NCI-H345 (cell line): ENCODE data around the gene ATXN7L1.

Source experiments
- DNase-seq: peaks from one replicate; lab custom pipeline; 2025; lab: John Stamatoyannopoulos, UW

The ATXN7L1 gene

DNA sequence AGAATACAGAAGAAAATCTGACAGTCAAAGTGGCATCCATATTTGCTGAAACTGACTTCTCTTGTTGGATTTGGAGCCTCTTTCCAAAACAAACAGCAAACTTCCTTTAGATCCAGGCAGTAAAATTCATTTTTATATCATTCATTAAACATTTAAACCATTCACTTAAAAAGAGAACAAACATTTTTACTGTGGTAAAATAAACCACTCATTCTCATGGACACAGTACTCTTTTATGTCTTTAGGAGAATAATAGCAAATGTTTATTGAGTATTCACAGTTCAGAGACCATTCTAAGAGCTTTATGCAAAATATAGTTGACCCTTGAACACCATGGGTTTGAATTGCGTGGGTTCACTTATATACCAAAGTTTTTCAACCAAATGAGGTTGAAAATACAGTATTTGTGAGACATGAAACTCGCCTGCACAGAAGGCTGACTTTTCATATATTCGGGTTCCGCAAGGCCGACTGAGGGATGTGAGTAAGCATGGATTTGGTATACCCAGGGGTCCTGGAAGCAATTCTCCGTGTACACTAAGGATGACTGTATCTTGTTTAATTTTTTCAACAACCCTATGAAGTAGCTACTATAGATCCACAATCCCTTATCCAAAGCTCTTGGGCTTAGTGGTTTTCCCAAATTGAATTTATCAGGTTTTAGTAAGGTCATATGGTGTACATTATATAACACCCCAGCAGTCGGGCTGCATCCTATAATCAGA, 49.1 kb downstream of the ATXN7L1 start:
- no peak for DNase-seq

DNA sequence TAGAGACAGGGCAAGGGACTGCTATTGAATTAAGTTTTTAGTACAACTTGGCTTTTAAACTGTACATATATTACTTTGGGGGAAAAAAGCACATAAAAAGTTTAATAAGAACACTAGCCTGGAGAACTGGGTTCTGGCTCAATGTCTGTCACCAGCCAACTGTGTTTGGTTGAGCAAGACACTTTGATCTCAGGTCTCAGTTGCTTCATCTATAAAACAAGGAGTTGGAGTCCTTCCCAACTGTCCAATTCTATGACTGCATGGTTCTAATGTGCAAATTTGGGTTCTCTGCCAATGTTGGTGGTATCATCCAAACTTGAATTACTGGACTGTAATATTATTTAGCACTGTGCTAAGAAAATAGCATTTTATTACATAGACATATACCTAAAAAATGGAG, 50.3 kb downstream of the ATXN7L1 start:
- DNase-seq: no peak

DNA sequence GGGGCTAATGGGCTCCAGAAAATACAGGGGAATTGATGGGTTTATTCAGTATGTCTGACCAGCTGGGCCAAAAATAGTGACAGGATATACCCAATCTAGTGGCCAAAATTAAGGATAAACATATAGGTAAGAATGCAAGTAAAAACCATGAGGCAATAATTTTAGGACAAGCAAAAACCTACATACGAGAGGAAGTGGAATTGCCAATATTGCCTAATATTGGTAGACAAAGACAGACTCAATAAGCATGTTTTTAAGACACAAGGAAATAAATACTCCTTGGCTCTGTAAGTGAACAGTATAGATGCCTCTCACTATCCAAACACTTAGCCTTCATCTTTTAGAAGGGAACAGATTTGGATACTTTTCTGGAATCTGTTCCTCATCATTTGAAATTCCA, 51.0 kb downstream of the ATXN7L1 start:
- no peak for DNase-seq

DNA sequence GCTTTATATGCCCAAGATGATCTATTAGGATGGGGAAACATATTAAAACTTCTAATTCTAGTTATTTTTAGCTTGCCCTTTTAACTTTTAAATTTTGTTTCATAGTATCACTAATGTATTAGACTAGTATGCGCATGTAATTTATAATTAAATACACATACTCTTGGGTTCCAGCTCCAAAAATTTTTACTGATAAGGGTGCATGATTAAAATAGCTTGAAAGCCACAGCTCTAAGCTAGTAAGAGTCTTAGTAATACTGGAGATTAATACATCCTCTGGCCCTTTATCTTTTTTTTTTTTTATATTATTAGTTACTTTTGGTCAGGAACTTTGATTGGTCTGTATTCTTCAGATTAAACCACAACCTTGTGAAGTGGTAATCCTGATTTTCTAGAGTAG, 53.6 kb downstream of the ATXN7L1 start:
- no peak for DNase-seq

DNA sequence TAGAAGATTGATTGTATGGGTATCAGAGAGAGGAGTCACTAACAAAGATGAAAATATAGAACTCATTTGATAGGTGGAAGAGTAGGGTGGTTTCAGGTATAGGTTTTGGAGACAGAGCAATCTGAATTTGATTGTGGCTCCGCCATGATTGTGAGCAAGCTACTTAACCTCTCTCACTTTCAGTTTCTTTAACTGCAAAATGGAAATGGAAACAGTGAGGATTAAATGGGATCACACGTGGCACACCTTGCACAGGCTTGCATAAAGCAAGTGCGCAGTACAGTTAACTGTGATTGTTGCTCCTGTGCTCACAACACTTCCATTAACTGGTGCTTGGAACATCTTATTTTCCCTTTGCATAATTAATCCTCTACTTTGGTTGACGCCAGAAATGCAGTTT, 54.9 kb downstream of the ATXN7L1 start:
- DNase-seq: no peak

DNA sequence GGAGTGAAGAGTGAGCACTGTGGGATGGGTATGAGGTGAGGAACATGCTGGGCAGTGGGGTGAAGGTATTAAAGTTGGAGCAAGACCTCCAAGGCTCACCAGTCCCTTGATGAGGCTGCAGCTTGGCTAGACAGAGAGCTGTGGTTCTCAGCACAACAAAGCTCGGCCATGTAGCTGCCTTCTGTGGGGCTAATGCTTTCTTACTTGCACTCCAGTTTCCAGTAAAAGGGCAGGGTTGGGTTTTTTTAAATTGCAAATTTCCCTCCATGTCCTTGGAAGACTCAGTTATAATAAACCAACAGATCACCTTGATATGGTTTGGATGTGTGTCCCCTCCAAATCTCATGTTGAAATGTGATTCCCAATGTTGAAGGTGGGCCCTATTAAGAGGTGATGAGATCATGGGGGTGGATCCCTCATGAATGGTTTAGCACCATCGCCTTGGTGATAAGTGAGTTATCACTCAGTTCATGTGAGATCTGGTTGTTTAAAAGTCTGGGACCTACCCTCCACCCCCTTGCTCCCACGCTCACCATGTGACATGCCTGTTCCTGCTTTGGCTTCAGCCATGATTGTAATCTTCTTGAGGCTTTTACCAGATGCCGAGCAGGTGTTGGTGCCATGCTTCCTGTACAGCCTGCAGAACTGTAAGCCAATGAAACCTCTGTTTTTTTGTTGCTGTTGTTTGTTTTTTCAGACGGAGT, 55.9 kb downstream of the ATXN7L1 start:
- no peak for DNase-seq

DNA sequence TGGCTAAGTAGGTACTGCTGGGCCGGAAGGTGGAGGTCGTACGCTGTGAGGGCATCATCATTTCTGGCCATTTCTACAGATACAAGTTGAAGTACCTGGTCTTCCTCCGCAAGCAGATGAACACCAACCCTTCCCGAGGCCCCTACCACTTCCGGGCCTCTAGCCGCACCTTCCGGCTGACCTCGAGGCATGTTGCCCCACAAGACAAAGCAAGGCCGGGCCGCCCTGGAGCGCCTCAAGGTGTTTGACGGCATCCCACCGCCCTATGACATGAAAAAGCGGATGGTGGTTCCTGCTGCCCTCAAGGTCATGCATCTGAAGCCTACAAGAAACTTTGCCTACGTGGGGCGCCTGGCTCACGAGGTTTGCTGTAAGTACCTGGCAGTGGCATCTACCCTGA, 56.8 kb downstream of the ATXN7L1 start:
- DNase-seq: no peak

DNA sequence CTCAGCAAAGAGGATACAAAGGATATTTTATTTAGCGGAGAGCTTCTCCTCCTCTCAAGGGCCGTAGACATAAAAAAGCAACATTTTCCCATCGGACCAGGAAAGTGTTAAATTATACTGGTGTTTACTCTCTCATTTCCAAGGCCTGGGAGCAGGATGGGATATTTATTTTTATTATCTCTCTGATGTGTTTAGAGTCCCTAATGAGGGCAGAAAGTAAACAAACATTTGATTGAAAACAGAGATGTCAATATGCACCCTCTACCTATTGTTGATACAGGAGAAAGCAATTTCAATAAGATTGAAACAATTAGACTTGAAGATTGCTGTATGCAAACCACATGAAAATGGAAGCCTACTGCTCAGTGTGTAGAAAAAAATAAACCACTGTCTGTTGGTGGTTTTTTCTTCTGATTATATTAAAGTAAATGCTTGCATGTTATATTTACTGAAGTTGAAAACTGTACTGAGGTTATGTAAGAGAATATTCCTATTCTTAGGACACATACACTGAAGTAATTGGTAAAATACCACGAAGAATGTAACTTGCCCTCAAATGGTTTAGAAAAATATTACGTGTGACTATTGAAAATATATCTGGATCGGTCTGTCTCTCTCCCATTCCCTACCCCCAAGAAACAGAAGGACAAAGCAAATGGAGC, 59.3 kb downstream of the ATXN7L1 start:
- DNase-seq: no peak

DNA sequence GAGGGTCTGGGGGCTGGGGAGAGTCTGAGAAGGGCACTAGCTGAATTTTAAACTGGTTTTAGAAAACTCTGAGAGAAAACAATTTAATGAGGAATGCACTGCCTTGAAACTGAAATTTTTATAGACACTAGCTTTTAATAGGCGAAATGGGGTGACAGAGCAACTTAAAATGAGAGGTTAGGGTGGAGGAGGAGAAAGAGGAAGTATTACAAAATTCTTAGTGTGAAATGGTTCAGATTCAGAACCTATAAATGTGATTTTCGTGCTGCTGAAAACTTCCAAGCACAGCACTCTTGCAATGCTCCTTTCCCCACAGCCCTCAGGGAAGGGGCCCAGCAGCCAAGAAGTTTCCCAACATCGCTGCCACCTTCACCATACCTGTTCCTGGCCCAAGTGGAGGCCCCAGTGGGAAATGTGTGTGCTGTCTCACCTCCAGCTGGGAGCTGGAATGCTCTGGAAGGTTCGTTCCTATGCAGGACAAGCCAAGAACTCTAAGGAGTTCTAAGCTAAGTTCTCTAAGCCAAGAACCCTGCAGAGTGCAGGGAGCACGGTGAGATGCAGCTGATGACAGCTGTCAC, 60.0 kb downstream of the ATXN7L1 start:
- DNase-seq: no peak

DNA sequence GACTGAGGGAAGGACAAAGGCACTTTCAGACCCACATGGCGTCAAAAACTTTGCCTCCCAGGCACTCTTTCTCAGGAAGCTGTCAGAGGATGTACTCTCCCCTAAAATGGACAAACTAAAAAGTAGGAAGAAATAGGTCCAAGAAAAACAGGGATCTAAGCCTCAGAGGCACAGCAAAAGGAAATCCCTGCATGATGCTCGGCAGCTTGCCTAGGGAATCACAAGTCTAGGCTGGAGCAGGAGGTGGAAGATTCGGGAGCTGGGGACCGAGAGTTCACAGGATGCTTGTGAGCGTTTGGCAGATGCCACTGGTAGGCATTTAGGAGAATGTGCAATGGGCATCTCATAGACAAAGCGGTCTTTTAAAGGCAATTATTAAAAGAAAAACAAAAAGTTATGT, 60.8 kb downstream of the ATXN7L1 start:
- DNase-seq: no peak

DNA sequence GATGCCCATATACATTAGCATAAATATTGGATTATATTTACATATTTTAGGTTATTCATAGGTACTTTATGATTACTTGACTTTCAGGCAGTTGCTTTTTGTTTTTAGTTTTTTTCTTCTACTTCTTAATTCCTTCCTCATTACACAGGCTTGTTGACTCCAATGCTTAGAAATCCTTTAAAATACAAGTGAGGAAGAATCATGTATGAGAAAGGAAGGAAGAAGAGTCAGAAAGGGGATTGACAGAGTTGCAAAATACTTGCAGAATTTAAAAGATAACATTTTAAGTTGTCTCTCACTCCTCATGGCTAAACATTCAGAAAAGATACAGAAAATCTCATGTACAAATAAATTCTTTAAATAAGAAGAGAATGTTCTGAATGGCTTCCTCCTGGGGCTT, 61.9 kb downstream of the ATXN7L1 start:
- no peak for DNase-seq

DNA sequence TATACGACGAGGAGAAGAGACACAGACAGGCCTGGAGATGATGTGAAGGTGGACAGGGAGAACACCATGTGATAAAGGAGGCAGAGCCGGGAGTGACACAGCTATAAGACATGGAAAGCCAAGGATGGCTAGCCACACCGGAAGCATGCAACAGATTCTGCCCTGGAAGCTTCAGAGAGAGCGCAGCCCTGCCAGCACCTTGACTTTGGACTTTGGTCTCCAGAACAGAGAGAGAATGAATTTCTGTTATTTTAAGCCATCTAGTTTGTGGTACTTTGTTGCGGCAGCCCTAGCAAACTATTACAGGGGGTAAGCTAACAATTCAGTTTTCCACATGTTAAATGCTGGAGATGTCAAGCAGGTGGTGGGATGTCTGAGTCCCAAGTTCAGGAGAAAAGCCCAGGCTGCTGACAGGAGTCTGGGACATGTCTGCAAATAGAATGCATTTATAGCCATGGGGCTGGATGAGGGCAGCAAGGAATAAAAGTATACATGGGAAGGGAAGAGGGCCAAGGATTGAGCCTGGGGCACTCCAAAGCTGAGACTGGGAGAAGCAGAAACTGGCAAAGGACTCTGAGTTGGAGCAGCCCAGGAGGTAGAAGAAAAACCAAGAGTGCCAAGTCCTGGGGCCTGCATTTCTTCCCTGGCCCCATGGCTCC, 65.1 kb downstream of the ATXN7L1 start:
- DNase-seq: no peak

DNA sequence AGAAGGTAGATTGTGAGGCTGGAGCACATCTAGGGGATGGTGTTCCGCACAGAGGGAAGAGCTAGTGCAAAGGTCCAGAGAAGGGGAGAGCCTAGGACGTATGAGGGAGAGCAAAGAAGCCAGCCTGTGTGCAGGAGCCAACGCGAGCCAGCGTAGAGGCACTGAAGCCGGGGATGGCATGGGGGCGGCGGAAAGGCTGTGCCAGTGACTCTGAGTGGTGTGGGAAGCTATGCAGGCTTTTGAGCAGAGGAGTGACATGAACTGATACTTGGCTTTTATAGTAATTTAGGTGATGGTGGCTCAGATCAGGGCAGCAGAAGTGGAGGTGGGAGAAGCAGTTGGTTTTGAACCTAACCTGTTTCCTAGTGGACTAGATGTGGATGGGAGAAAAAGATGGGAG, 65.8 kb downstream of the ATXN7L1 start:
- DNase-seq: no peak

DNA sequence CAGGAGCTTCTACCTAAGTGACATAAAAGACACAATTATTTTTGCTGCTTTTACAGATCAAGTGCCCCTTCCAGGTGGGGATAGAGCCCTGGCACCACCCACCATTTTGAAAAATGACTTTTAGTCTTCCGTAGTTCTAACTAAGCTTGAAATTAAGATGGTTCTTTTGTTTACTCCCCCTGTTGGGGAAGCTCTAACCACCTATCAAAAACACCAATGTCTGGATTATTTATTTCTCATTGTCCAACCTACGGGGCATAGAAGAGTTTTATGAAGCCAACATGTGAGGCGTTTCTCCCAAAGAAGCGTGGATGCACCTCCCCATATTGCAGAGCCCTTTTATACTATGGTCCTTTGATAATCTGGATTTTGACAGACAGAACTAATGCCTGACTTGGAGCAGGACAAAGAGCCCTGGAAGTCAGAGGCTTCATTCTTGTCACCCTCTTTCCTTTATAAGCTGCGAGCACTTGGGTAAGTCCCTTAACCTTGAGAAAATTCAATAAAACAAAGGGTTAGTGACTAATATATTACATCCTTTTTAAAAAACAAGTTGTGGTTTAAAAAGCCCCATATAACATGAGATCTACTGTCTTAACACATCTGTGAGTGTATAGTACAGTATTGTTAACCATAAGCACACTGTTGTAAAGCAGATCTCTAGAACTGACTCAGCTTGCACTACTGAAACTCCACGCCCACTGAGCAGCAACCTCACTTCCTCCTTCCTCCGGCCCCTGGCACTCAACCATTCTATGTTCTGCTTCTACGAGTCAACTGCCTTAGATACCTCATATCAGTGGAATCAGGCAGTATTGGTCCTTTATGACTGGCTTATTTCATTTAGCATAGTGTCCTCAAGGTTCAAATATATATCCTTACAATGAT, 67.5 kb downstream of the ATXN7L1 start:
- no peak for DNase-seq

DNA sequence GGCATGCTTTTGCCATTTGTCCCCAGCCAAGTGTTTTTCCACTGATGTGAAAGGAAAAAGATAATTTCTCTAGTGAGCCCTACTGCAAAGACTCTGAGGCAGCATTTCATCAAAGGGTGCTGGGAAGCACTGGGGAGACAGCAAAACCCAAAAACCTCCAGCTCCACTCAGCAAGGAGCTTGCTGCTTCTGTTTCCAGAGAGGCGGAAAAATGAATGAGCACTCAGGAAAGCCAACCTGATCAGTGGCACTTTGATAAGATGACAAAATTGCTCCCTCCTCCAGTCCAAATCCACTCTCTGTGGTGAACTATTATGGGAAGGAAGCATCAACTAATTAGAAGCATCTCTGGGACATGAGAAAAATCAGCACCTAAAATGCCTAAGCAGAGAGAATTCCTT, 68.2 kb downstream of the ATXN7L1 start:
- DNase-seq: no peak

DNA sequence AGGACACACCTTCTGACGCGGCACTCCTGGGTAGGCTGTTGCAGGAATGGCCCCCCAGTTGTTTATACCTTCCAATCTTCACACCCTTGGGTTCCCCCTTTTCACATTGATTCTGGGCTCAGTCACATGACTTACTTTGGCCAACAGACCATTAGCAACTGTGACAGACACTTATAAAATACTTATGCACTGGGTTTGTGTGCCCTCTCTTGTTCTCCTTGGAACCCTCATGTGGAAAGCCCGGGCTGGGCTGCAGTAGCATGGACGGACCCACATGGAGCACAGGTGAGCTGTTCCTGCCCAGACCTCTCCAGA, 69.0 kb downstream of the ATXN7L1 start:
- no peak for DNase-seq

DNA sequence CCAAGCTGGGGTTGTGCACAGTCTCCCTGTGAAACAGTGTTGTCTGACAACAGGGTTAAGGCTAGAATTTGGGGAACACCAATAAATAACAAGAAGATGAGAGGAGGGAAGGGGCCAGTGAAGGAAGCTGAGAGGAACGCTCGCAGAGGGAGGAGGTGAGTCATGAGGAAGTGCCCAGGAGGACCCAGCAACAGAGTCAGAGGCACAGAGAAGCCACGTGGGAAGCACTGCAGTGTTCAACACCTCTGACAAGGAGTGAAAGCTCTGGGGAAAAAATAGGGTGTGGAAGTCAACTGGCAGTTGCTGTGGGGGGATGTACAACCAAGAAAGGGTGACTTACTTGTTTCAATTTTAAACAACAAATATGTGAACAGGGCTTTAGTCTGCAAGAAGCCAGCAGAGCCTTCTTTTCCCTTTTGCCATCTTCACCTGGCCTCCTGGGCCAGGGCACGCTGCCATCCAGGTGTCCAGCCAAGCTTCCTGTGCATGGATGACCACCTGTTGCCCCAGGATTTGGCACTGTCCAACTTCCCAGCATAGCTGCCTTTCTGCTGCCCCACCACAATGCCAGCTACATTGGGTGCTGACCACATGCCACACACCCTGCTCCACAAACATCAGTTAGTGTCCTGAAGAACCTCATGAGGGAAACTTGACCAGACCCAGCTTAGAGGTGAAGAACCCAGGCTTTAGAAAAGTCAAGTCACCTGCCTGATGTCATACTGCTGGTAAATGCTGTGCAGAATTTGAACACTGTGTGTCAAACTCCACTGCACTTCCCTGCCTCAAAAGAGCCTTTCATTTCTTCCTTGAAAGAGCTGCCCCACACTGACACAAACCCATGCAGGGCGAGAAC, 69.6 kb downstream of the ATXN7L1 start:
- DNase-seq: no peak

DNA sequence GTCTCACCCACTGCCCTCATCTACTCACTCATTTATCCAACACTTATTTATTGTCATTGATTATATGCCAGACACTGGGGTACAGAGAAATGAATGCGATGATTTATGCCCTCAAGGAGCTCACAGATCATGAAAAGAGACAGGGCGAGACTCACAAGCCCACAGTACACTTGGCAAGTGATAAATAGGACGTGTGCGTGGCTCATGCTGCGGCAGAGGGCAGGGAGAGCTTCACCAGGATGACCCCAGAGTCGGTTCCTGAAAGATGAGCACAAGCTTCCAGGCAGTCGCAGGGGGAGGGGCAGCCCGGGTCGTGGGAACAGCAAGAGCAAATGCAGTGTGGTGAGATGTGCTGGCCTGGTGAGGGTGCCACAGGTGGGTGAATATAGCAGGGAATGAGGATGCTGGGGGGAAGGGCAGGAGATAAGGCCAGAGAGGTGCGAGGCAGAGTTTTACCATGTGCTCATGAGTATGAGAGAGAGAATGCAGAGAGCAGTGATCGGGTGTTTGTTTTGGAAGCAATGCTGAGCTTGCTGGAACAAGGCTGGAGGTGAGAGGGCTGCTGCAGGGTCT, 70.9 kb downstream of the ATXN7L1 start:
- DNase-seq: no peak

DNA sequence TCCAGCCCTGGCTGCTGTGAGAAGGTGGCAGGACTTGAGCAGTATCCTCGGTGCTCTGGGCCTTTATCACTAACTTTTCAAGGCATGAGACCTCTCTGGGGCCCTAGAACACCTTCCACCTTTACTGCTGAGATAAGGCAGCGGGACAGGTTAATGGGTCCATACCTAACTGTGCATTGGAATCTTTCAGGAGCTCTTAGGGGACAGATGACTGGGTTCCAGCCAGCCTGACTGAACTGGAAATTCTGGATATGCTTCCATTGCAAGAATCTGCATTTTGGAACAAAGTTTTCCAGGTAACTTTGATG, 73.0 kb downstream of the ATXN7L1 start:
- DNase-seq: no peak

DNA sequence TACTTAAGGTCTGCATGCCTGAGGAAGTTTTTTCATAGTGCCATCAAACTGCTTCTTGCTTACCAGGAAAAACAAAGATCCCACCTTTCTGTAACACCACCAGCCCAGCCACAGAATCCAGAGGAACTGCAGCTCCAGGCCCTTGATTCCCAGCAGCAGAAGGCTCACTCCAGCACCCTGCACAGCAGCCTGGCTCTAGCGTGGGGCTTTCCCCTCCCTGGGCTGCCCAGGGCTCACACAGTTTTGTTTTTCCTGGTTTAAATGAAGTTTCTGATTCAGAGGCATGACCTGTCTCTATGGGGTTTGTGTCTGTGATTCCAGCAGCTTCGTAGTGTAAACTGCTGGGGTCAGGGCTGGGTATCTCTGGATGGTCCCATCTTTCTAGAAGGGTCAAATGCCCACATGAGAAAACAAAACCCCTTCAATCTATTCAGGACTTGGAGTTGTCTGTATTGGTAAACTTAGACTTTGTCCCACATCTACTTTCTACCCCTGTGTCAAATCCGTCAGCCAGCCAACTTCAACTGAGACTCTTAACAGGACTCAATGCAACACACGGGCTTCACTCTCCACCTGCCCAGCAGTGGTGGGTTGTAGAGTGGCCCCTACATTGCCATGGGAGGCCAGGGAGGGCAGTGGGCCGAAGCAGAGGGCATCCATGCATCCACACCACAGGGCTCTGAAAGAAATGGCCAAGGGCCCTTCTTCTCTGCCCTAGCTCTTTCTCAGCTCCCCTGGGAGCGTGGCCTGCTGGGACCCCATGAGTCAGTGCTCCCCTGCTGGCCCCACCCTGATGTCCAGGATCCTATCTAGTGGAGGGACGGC, 73.6 kb downstream of the ATXN7L1 start:
- DNase-seq: no peak
